ENCODE data around the gene MYADM.
A peak's percentile ranks its signal among the peaks of the same experiment; 100 is the strongest.

Gene MYADM

GRCh38 chr19:53892301-53892980, 24.8 kb downstream of the MYADM start:
- DNase-seq = no peak

GRCh38 chr19:53892981-53893325, 25.3 kb downstream of the MYADM start:
- no peak for DNase-seq

- no peak for DNase-seq
Observed at GRCh38 chr19:53894707-53895106, 27.0 kb downstream of the MYADM start.

- DNase-seq = no peak
Observed at GRCh38 chr19:53896682-53897081, 29.0 kb downstream of the MYADM start.

- no peak for DNase-seq
Observed at GRCh38 chr19:53897459-53897858, 29.8 kb downstream of the MYADM start.

GRCh38 chr19:53898166-53898565, 30.5 kb downstream of the MYADM start:
- no peak for DNase-seq

GRCh38 chr19:53898636-53899341, 31.1 kb downstream of the MYADM start:
- DNase-seq = no peak

GRCh38 chr19:53900191-53900860, 32.6 kb downstream of the MYADM start:
- no peak for DNase-seq

- DNase-seq = no peak
Observed at GRCh38 chr19:53903055-53903680, 35.5 kb downstream of the MYADM start.

- DNase-seq = no peak
Observed at GRCh38 chr19:53904909-53905308, 37.2 kb downstream of the MYADM start.

- no peak for DNase-seq
Observed at GRCh38 chr19:53905787-53906186, 38.1 kb downstream of the MYADM start.

GRCh38 chr19:53906211-53907192, 38.8 kb downstream of the MYADM start:
- DNase-seq = no peak

- DNase-seq = no peak
Observed at GRCh38 chr19:53907193-53907581, 39.5 kb downstream of the MYADM start.

GRCh38 chr19:53907690-53908089, 40.0 kb downstream of the MYADM start:
- DNase-seq = no peak

- peak; percentile 50 for DNase-seq
Observed at GRCh38 chr19:53908106-53908934, 40.6 kb downstream of the MYADM start.

- no peak for DNase-seq
Observed at GRCh38 chr19:53908935-53909415, 41.3 kb downstream of the MYADM start, which contains the start of gene CACNG7. TSS of gene CACNG7 (plus strand) at chr19:53909278. CDS start at chr19:53912832, 3,554 bp downstream.

GRCh38 chr19:53909471-53910169, 41.9 kb downstream of the MYADM start:
- DNase-seq = no peak

GRCh38 chr19:53910170-53910518, 42.5 kb downstream of the MYADM start:
- no peak for DNase-seq

- DNase-seq = no peak
Observed at GRCh38 chr19:53912653-53913052, 45.0 kb downstream of the MYADM start.

- no peak for DNase-seq
Observed at GRCh38 chr19:53915000-53915399, 47.3 kb downstream of the MYADM start.

- no peak for DNase-seq
Observed at GRCh38 chr19:53916004-53916403, 48.3 kb downstream of the MYADM start.
